LNCaP clone FGC (cell line): ENCODE measurements around the gene IGFBP2.

Experiments
- DNase-seq: peaks from one replicate; pipeline ENCODE4 v3.0.0-alpha.2; 2011; ENCODE audit warnings: low read depth
- H3K4me3 ChIP-seq: 2 replicates; pipeline ENCODE4 v1.5.1; 2011; ENCODE audit warnings: mild to moderate bottlenecking, low read depth, low read length, control low read depth
- CTCF ChIP-seq: IDR thresholded peaks from 2 replicates; pipeline ENCODE4 v1.5.1; 2012; ENCODE audit warnings: mild to moderate bottlenecking; ENCODE audit not compliant: control insufficient read depth, insufficient read depth; ENCODE audit errors: extremely low read depth

IGFBP2 gene

GRCh38 chr2:216666461-216667233, 33.4 kb downstream of the IGFBP2 start:
- peak; percentile 99 for TF ChIP-seq CTCF
- no peak overlapping the region for H3K4me3 ChIP-seq
- peak; percentile 50 for DNase-seq

- no peak for DNase-seq
- no peak for TF ChIP-seq CTCF
- H3K4me3 ChIP-seq = no peak overlapping the region
Measured at GRCh38 chr2:216670266-216671080, 37.3 kb downstream of the IGFBP2 start.

- no peak for DNase-seq
- no peak for TF ChIP-seq CTCF
Measured at GRCh38 chr2:216671081-216671411, 37.8 kb downstream of the IGFBP2 start.

GRCh38 chr2:216671791-216672343, 38.6 kb downstream of the IGFBP2 start:
- TF ChIP-seq CTCF = no peak
- DNase-seq = no peak
- no peak overlapping the region for H3K4me3 ChIP-seq

More at GRCh38 chr2:216671081-216671411, 37.8 kb downstream of the IGFBP2 start:
- no peak overlapping the region for H3K4me3 ChIP-seq

- TF ChIP-seq CTCF = no peak
Measured at GRCh38 chr2:216672466-216672865, 39.2 kb downstream of the IGFBP2 start.

GRCh38 chr2:216673021-216673420, 39.8 kb downstream of the IGFBP2 start:
- no peak for TF ChIP-seq CTCF
- DNase-seq = no peak
- no peak overlapping the region for H3K4me3 ChIP-seq

More at GRCh38 chr2:216672466-216672865, 39.2 kb downstream of the IGFBP2 start:
- no peak for DNase-seq
- no peak overlapping the region for H3K4me3 ChIP-seq
